Measurements from ENCODE around the gene SPEG. TPM values are rescaled to one million over a fixed set of nuclear protein-coding genes. Genes with fewer than 3 reads are reported as not detected.

Gene SPEG
- total and polyA plus RNA-seq, 2 donors, result 1.3 to 19.8 TPM

GRCh38 chr2:219483451-219484342 is 49.1 kb downstream of the SPEG start:
- peaks cover 51 to 98% of the 10 kb centered on the region in 2 donors for H3K27me3 ChIP-seq (ENCODE audit: control insufficient read depth in 2 of 2, insufficient read depth in 1 of 2, low read length in 1 of 2)
- no peak overlapping the region for H3K27ac ChIP-seq (ENCODE audit: low read depth in 1 of 2, low read length in 1 of 2)
- no peaks in the 10 kb centered on the region for H3K36me3 ChIP-seq (ENCODE audit: control insufficient read depth in 2 of 2, insufficient read depth in 2 of 2, low read length in 1 of 2)
- no peak for DNase-seq (ENCODE audit: low read depth in 6 of 9, low spot score in 9 of 9)
- H3K4me3 ChIP-seq (ENCODE audit: low read length in 2 of 2), result no peak overlapping the region
- peaks cover 0 to 2% of the 10 kb centered on the region in 2 donors for H3K4me1 ChIP-seq (ENCODE audit: control insufficient read depth in 2 of 2, insufficient read depth in 2 of 2, low read length in 2 of 2)
- no peaks in the 10 kb centered on the region for H3K9me3 ChIP-seq (ENCODE audit: control insufficient read depth in 2 of 2, insufficient read depth in 1 of 2, low read length in 1 of 2)
- 14% methylated on average over 58 of the region's 58 CpGs for WGBS

- H3K9me3 ChIP-seq (ENCODE audit: control insufficient read depth in 2 of 2, insufficient read depth in 1 of 2, low read length in 1 of 2), result no peaks in the 10 kb centered on the region
- no peak overlapping the region for H3K27ac ChIP-seq (ENCODE audit: low read depth in 1 of 2, low read length in 1 of 2)
- 3% methylated on average over 89 of the region's 89 CpGs for WGBS
- no peak overlapping the region for H3K4me3 ChIP-seq (ENCODE audit: low read length in 2 of 2)
- peak in 1 of 9 donors; percentile 13 for DNase-seq (ENCODE audit: low read depth in 6 of 9, low spot score in 9 of 9)
- H3K36me3 ChIP-seq (ENCODE audit: control insufficient read depth in 2 of 2, insufficient read depth in 2 of 2, low read length in 1 of 2), result no peaks in the 10 kb centered on the region
- peaks cover 0 to 2% of the 10 kb centered on the region in 2 donors for H3K4me1 ChIP-seq (ENCODE audit: control insufficient read depth in 2 of 2, insufficient read depth in 2 of 2, low read length in 2 of 2)
- H3K27me3 ChIP-seq (ENCODE audit: control insufficient read depth in 2 of 2, insufficient read depth in 1 of 2, low read length in 1 of 2), result peaks cover 51 to 99% of the 10 kb centered on the region in 2 donors
Observed at GRCh38 chr2:219484343-219485200, 49.9 kb downstream of the SPEG start.

GRCh38 chr2:219485201-219485580 is 50.5 kb downstream of the SPEG start:
- Histone ChIP-seq H3K9me3 (ENCODE audit: control insufficient read depth in 2 of 2, insufficient read depth in 1 of 2, low read length in 1 of 2) (no peaks in the 10 kb centered on the region), H3K27ac (ENCODE audit: low read depth in 1 of 2, low read length in 1 of 2) (no peak overlapping the region), H3K4me3 (ENCODE audit: low read length in 2 of 2) (no peak overlapping the region), H3K36me3 (ENCODE audit: control insufficient read depth in 2 of 2, insufficient read depth in 2 of 2, low read length in 1 of 2) (no peaks in the 10 kb centered on the region), H3K4me1 (ENCODE audit: control insufficient read depth in 2 of 2, insufficient read depth in 2 of 2, low read length in 2 of 2) (peaks cover 0 to 2% of the 10 kb centered on the region in 2 donors), H3K27me3 (ENCODE audit: control insufficient read depth in 2 of 2, insufficient read depth in 1 of 2, low read length in 1 of 2) (peaks cover 51 to 99% of the 10 kb centered on the region in 2 donors)
- 71% methylated on average over 12 of the region's 12 CpGs for WGBS
- no peak for DNase-seq (ENCODE audit: low read depth in 6 of 9, low spot score in 9 of 9)

- Histone ChIP-seq H3K36me3 (ENCODE audit: control insufficient read depth in 2 of 2, insufficient read depth in 2 of 2, low read length in 1 of 2) (no peaks in the 10 kb centered on the region), H3K27me3 (ENCODE audit: control insufficient read depth in 2 of 2, insufficient read depth in 1 of 2, low read length in 1 of 2) (peaks cover 51 to 98% of the 10 kb centered on the region in 2 donors), H3K4me1 (ENCODE audit: control insufficient read depth in 2 of 2, insufficient read depth in 2 of 2, low read length in 2 of 2) (peaks cover 0 to 2% of the 10 kb centered on the region in 2 donors), H3K9me3 (ENCODE audit: control insufficient read depth in 2 of 2, insufficient read depth in 1 of 2, low read length in 1 of 2) (no peaks in the 10 kb centered on the region), H3K4me3 (ENCODE audit: low read length in 2 of 2) (no peak overlapping the region), H3K27ac (ENCODE audit: low read depth in 1 of 2, low read length in 1 of 2) (no peak overlapping the region)
- no peak for DNase-seq (ENCODE audit: low read depth in 6 of 9, low spot score in 9 of 9)
- 61% methylated on average over 8 of the region's 8 CpGs for WGBS
Observed at GRCh38 chr2:219486380-219486959, 51.8 kb downstream of the SPEG start.

- 91% methylated on average over 17 of the region's 17 CpGs for whole genome bisulfite sequencing
- no peak for DNase-seq (ENCODE audit: low read depth in 6 of 9, low spot score in 9 of 9)
- Histone ChIP-seq H3K27ac (ENCODE audit: low read depth in 1 of 2, low read length in 1 of 2) (no peak overlapping the region), H3K36me3 (ENCODE audit: control insufficient read depth in 2 of 2, insufficient read depth in 2 of 2, low read length in 1 of 2) (no peaks in the 10 kb centered on the region), H3K4me1 (ENCODE audit: control insufficient read depth in 2 of 2, insufficient read depth in 2 of 2, low read length in 2 of 2) (peaks cover 0 to 2% of the 10 kb centered on the region in 2 donors), H3K9me3 (ENCODE audit: control insufficient read depth in 2 of 2, insufficient read depth in 1 of 2, low read length in 1 of 2) (peaks cover 0 to 1% of the 10 kb centered on the region in 2 donors), H3K27me3 (ENCODE audit: control insufficient read depth in 2 of 2, insufficient read depth in 1 of 2, low read length in 1 of 2) (peaks cover 40 to 98% of the 10 kb centered on the region in 2 donors), H3K4me3 (ENCODE audit: low read length in 2 of 2) (no peak overlapping the region)
Observed at GRCh38 chr2:219488149-219488843, 53.7 kb downstream of the SPEG start.

- Histone ChIP-seq H3K36me3 (ENCODE audit: control insufficient read depth in 2 of 2, insufficient read depth in 2 of 2, low read length in 1 of 2) (no peaks in the 10 kb centered on the region), H3K9me3 (ENCODE audit: control insufficient read depth in 2 of 2, insufficient read depth in 1 of 2, low read length in 1 of 2) (peaks cover 0 to 1% of the 10 kb centered on the region in 2 donors), H3K27me3 (ENCODE audit: control insufficient read depth in 2 of 2, insufficient read depth in 1 of 2, low read length in 1 of 2) (peaks cover 37 to 98% of the 10 kb centered on the region in 2 donors)
Observed at GRCh38 chr2:219488844-219489194, 54.2 kb downstream of the SPEG start.

GRCh38 chr2:219489315-219489714 is 54.7 kb downstream of the SPEG start:
- peaks cover 32 to 98% of the 10 kb centered on the region in 2 donors for H3K27me3 ChIP-seq (ENCODE audit: control insufficient read depth in 2 of 2, insufficient read depth in 1 of 2, low read length in 1 of 2)
- no peak overlapping the region for H3K27ac ChIP-seq (ENCODE audit: low read depth in 1 of 2, low read length in 1 of 2)
- no peaks in the 10 kb centered on the region for H3K36me3 ChIP-seq (ENCODE audit: control insufficient read depth in 2 of 2, insufficient read depth in 2 of 2, low read length in 1 of 2)
- 88% methylated on average over 9 of the region's 9 CpGs for WGBS
- no peaks in the 10 kb centered on the region for H3K4me1 ChIP-seq (ENCODE audit: control insufficient read depth in 2 of 2, insufficient read depth in 2 of 2, low read length in 2 of 2)
- H3K9me3 ChIP-seq (ENCODE audit: control insufficient read depth in 2 of 2, insufficient read depth in 1 of 2, low read length in 1 of 2), result peaks cover 0 to 1% of the 10 kb centered on the region in 2 donors
- no peak for DNase-seq (ENCODE audit: low read depth in 6 of 9, low spot score in 9 of 9)
- no peak overlapping the region for H3K4me3 ChIP-seq (ENCODE audit: low read length in 2 of 2)

More at GRCh38 chr2:219488844-219489194, 54.2 kb downstream of the SPEG start:
- no peak overlapping the region for H3K4me3 ChIP-seq (ENCODE audit: low read length in 2 of 2)
- WGBS, result 92% methylated on average over 14 of the region's 14 CpGs
- H3K27ac ChIP-seq (ENCODE audit: low read depth in 1 of 2, low read length in 1 of 2), result no peak overlapping the region
- peaks cover 0 to 2% of the 10 kb centered on the region in 2 donors for H3K4me1 ChIP-seq (ENCODE audit: control insufficient read depth in 2 of 2, insufficient read depth in 2 of 2, low read length in 2 of 2)
- DNase-seq (ENCODE audit: low read depth in 6 of 9, low spot score in 9 of 9), result no peak

GRCh38 chr2:219490186-219490585 is 55.5 kb downstream of the SPEG start:
- Histone ChIP-seq H3K27me3 (ENCODE audit: control insufficient read depth in 2 of 2, insufficient read depth in 1 of 2, low read length in 1 of 2) (peaks cover 28 to 98% of the 10 kb centered on the region in 2 donors), H3K27ac (ENCODE audit: low read depth in 1 of 2, low read length in 1 of 2) (no peak overlapping the region), H3K36me3 (ENCODE audit: control insufficient read depth in 2 of 2, insufficient read depth in 2 of 2, low read length in 1 of 2) (no peaks in the 10 kb centered on the region), H3K9me3 (ENCODE audit: control insufficient read depth in 2 of 2, insufficient read depth in 1 of 2, low read length in 1 of 2) (peaks cover 0 to 1% of the 10 kb centered on the region in 2 donors), H3K4me3 (ENCODE audit: low read length in 2 of 2) (no peak overlapping the region), H3K4me1 (ENCODE audit: control insufficient read depth in 2 of 2, insufficient read depth in 2 of 2, low read length in 2 of 2) (no peaks in the 10 kb centered on the region)
- WGBS, result 92% methylated on average over 23 of the region's 23 CpGs
- DNase-seq (ENCODE audit: low read depth in 6 of 9, low spot score in 9 of 9), result no peak
